GM19463 (cell line): ENCODE measurements around the gene PLXNA3.

Source experiments
- ATAC-seq: cut with Tn5 transposase; IDR thresholded peaks from one replicate; pipeline ENCODE4 v1.9.1; 2021; ENCODE audit warnings: mild to moderate bottlenecking, moderate library complexity; ENCODE audit not compliant: unreplicated experiment

The PLXNA3 gene

GRCh38 chrX:154457491-154458115 is 478 bp upstream of the PLXNA3 start:
- peak; percentile 60 for ATAC-seq

GRCh38 chrX:154458954-154459778 is 1.1 kb downstream of the PLXNA3 start:
- ATAC-seq = no peak

DNA sequence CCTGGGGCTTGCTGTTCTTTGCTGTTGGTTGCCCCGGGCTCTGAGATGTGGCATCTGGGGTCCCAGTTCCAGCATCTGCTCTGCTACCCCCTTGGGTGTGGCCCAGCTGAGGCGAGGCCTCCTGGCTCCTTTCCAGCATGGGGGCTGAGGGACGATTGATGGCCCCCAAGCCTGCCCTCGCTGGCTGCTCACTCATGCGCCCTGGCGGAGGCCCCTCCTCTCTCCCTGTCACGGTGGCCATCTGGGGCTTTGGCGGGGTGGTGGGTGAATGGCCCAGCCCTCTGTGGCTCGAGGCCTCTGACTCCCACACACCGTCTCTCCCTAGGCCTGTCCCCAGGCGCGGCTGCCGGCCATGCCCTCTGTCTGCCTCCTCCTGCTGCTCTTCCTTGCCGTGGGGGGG is 1.8 kb downstream of the PLXNA3 start:
- no peak for ATAC-seq

GRCh38 chrX:154460326-154460725 is 2.2 kb downstream of the PLXNA3 start:
- no peak for ATAC-seq

GRCh38 chrX:154462396-154462795 is 4.3 kb downstream of the PLXNA3 start:
- no peak for ATAC-seq

DNA sequence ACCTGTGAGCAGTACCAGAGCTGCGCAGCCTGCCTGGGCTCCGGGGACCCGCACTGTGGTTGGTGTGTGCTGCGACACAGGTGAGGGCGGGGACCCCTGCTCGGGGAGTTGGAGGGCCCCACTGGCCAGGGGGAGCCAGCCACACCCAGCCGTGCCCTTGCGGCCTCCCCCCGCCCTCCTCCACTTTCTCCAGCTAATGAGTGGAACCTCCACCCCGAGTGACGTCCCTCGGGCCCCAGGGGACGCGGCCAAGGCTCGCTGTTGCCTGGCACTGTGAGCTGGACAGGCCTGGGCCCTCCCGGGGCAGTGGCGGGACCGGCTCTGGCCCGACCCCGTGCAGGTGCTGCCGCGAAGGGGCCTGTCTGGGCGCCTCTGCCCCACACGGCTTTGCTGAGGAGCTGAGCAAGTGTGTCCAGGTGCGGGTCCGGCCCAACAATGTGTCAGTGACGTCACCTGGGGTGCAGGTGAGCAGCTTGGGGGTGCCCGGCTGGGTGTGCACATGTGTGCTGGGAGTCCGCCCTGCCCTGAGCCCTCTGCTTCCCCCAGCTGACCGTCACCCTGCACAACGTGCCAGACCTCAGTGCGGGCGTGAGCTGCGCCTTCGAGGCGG is 5.6 kb downstream of the PLXNA3 start:
- no peak for ATAC-seq

DNA sequence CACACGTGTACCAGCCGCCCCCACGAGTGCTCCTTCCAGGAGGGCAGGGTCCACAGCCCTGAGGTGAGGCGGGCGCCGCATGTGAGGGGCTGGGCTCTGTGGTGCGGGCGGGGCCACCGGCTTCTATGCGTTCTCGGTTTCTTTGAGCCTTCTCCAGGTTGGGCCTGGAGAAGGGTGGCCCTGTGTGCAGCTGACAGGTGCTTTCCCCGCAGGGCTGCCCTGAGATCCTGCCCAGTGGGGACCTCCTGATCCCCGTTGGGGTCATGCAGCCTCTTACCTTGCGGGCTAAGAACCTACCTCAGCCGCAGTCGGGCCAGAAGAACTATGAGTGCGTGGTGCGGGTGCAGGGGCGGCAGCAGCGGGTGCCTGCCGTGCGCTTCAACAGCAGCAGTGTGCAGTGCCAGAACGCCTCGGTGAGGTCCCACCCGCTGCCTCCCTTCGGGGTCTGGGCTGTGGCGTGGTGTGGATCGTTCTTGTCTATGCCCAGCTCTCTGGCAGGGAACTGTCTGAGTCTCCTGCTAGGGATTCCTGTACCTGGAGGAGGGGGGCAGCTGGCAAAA is 6.8 kb downstream of the PLXNA3 start:
- no peak for ATAC-seq

GRCh38 chrX:154465601-154466000 is 7.5 kb downstream of the PLXNA3 start:
- no peak for ATAC-seq

DNA sequence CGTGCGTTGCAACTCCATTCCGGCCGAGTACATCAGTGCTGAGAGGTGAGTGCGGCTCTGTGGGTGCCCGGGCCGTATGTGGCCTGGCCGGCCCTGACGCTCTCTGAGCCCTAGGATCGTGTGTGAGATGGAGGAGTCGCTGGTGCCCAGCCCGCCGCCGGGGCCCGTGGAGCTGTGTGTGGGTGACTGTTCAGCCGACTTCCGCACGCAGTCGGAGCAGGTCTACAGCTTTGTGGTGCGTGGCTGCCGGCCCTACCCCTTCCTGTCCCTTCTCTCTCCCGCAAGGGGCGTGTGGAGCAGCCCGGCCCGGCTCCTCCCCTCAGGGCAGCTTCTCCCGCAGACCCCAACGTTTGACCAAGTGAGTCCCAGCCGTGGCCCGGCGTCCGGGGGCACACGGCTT is 8.0 kb downstream of the PLXNA3 start:
- no peak for ATAC-seq

DNA sequence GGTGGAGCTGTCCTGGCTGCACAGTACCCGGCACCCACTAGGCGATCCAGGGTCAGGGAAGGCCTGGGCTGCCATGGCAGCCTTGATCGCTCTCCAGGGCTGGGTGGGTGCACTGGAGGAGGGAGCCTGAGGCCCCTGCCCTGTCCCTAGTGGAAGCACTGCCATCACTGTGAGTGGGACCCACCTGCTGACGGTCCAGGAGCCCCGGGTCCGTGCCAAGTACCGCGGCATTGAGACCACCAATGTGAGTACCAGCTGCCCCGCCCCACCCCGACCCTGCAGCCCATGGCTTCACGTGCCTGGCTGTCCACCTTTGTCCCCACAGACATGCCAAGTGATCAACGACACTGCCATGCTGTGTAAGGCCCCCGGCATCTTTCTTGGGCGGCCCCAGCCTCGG is 8.8 kb downstream of the PLXNA3 start:
- ATAC-seq = no peak

DNA sequence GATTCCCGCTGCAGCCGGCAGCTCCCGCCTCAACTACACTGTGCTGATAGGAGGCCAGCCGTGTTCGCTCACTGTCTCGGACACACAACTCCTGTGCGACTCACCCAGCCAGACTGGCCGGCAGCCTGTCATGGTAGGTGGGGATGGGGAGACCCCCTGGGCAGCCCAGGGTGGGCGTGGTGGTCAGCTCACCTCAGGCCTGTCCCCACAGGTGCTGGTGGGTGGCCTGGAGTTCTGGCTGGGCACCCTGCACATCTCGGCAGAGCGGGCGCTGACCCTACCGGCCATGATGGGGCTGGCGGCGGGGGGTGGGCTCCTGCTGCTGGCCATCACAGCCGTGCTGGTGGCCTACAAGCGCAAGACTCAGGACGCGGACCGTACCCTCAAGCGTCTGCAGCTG is 9.5 kb downstream of the PLXNA3 start:
- ATAC-seq = no peak

DNA sequence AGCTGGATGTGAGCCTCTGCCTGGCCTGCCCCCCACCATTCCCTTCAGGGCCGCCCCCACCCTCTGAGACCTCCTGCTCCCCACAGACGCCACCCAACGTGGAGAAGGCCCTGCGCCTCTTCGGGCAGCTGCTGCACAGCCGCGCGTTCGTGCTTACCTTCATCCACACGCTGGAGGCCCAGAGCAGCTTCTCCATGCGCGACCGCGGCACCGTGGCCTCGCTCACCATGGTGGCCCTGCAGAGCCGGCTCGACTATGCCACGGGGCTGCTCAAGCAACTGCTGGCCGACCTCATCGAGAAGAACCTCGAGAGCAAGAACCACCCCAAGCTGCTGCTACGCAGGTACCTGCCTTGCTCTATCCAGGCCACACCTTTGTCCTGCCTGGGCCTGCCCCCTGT is 10.1 kb downstream of the PLXNA3 start:
- no peak for ATAC-seq

- ATAC-seq = no peak
Observed at GRCh38 chrX:154469114-154469513, 11.0 kb downstream of the PLXNA3 start.

DNA sequence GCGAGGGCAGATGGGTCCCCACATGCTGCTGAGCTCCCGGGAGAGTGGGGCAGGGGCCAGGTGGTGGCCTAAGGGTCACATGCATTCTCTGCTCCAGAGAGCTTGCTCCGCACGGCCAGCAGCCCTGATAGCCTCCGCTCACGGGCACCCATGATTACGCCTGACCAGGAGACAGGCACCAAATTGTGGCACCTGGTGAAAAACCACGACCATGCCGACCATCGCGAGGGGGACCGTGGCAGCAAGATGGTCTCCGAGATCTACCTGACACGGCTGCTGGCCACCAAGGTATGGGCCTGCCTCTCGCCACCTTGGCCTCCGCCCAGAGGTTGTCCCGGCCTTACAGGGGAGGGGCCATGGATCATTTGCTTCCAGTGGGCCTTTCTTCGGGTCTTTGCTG is 11.8 kb downstream of the PLXNA3 start:
- no peak for ATAC-seq

GRCh38 chrX:154470434-154470833 is 12.4 kb downstream of the PLXNA3 start:
- no peak for ATAC-seq

DNA sequence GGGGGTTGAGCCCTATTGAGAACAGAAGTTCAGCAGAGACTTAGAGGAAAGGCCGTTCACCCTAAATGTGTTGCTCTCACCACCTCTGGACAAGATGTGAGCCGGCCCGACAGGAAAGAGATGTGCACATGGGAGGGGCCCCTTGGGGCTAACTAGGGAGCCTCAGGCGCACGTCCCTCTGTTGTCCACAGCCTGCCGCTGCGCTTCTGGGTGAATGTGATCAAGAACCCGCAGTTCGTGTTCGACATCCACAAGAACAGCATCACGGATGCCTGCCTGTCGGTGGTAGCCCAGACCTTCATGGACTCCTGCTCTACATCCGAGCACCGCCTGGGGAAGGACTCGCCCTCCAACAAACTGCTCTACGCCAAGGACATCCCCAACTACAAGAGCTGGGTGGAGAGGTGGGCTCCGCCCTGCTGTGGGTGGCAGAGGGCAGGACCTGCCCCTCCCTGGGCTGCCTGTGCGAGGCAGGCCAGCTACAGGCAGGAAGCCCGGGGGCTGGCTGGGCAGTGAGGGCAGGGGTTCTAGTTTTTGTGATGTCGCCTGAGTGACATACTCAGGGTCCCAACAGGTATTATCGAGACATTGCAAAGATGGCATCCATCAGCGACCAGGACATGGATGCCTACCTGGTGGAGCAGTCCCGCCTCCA is 13.0 kb downstream of the PLXNA3 start:
- ATAC-seq = no peak

DNA sequence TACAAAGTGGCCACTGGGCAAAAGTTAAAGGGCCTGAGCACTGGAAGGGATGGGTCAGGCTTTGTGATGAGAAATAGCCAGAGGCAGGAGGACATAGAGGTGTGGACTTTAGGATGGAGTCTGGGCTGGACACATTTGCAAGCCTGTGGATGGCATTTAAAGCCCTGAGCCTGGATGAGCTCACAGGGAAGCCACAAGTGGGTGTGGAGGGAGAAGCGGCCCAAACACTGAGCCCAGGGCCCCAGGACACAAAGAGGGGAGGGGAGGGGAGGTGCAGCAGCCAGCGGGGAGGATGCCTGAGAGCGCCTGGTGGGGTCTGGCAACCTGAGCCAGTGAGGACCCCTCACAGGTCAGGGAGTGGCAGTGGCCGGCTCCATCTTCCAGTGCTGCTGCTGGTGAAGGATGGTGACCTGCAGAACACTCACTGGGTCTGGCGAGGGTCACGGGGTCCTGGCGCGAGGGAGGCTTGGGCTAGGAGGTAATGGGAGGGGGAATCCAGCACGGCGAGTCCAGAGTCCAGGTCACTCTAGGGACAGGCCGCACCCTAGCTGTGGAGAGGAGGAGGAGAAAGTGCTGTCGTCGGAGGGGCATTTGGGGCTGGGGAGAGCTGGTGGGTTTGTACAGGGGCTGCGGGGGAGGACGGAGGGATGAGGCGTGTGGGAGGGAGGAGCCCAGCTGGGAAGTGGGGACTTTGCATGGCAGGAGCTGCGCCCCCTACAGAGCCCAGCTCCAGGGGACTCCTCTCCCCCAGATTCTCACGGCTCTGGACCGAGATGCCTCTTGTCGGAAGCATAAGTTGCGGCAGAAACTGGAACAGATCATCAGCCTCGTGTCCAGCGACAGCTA is 14.0 kb downstream of the PLXNA3 start:
- no peak for ATAC-seq

GRCh38 chrX:154472685-154473632 is 14.9 kb downstream of the PLXNA3 start:
- ATAC-seq = no peak

- ATAC-seq = no peak
Observed at GRCh38 chrX:154473683-154474082, 15.6 kb downstream of the PLXNA3 start.
